Cardiac fibroblast (primary cell): ENCODE data around the gene TUBGCP5.

Experiments
- DNase-seq, 2 donors: peaks; one replicate each; pipeline versions ENCODE4 v3.0.0 to v3.0.0-alpha.2; 2010; ENCODE audit warnings: low read depth in 2 of 2
- H3K4me3 ChIP-seq, 2 donors: replicated peaks in 1 of 2; 1 replicate in 1 of 2; 2 replicates in 1 of 2; pipeline ENCODE4 v1.5.1; 2011; ENCODE audit warnings: low read depth in 2 of 2, low read length in 2 of 2, mild to moderate bottlenecking in 2 of 2, moderate library complexity in 1 of 2
- CTCF ChIP-seq: IDR thresholded peaks from one replicate; pipeline ENCODE4 v1.5.1; 2011; ENCODE audit warnings: low read depth, mild to moderate bottlenecking, low read length, inconsistent platforms

TUBGCP5 gene

GRCh38 chr15:22960126-22960525 lies 79.2 kb downstream of the TUBGCP5 start:
- no peak for DNase-seq
- H3K4me3 ChIP-seq = no peak overlapping the region
- no peak for TF ChIP-seq CTCF

- no peak for TF ChIP-seq CTCF
- no peak overlapping the region for H3K4me3 ChIP-seq
- no peak for DNase-seq
Observed at GRCh38 chr15:22959321-22960101, 79.9 kb downstream of the TUBGCP5 start.

GRCh38 chr15:22958487-22959280 lies 80.7 kb downstream of the TUBGCP5 start:
- TF ChIP-seq CTCF = no peak
- no peak overlapping the region for H3K4me3 ChIP-seq
- no peak for DNase-seq

- no peak overlapping the region for H3K4me3 ChIP-seq
- TF ChIP-seq CTCF = no peak
- DNase-seq = no peak
Observed at GRCh38 chr15:22956978-22957260, 82.5 kb downstream of the TUBGCP5 start.

GRCh38 chr15:22956257-22956977 lies 83.0 kb downstream of the TUBGCP5 start:
- no peak overlapping the region for H3K4me3 ChIP-seq
- no peak for TF ChIP-seq CTCF
- DNase-seq = peak; percentile 51 to 64

- no peak overlapping the region for H3K4me3 ChIP-seq
- DNase-seq = no peak
- TF ChIP-seq CTCF = no peak
Observed at GRCh38 chr15:22955544-22956119, 83.7 kb downstream of the TUBGCP5 start.
